Smooth muscle cell (in vitro differentiated cells): ENCODE data around the gene CPE. TPM values are rescaled to one million over a fixed set of nuclear protein-coding genes. Genes with fewer than 3 reads are reported as not detected.
"Not testable (repeated sequence)": the region's sequence is repeated elsewhere in the genome, so short reads cannot be mapped to it uniquely, and the experiment has no call there.

ENCODE experiments used
- DNase-seq: peaks from one replicate; lab custom pipeline; 2025; ENCODE audit not compliant: unreplicated experiment; lab: John Stamatoyannopoulos, UW
- H2AFZ ChIP-seq: fragments of 200-600 bp; sonication (generic); 2 replicates; pipeline ENCODE4 v1.6.0; 2016; ENCODE audit warnings: antibody characterized with exemption, low read depth, mild to moderate bottlenecking
- H3F3A ChIP-seq: fragments of 200-600 bp; sonication (generic); 2 replicates; pipeline ENCODE4 v1.6.0; 2017; ENCODE audit warnings: antibody characterized with exemption, low read depth
- H3K27ac ChIP-seq: fragments of 200-600 bp; sonication (generic); 2 replicates; pipeline ENCODE4 v1.5.1; 2016; ENCODE audit warnings: low read depth, mild to moderate bottlenecking
- H3K27me3 ChIP-seq: fragments of 200-600 bp; sonication (generic); 2 replicates; pipeline ENCODE4 v1.6.1; 2016; ENCODE audit warnings: low read depth, mild to moderate bottlenecking
- H3K36me3 ChIP-seq: fragments of 200-600 bp; sonication (generic); 2 replicates; pipeline ENCODE4 v1.5.1; 2016; ENCODE audit warnings: low read depth
- H3K4me1 ChIP-seq: fragments of 200-600 bp; sonication (generic); 2 replicates; pipeline ENCODE4 v1.5.1; 2016; ENCODE audit warnings: low read depth
- H3K4me2 ChIP-seq: fragments of 200-600 bp; sonication (generic); 2 replicates; pipeline ENCODE4 v1.6.0; 2016; ENCODE audit warnings: mild to moderate bottlenecking
- H3K4me3 ChIP-seq: fragments of 200-600 bp; sonication (generic); 2 replicates; pipeline ENCODE4 v1.5.1; 2016; ENCODE audit warnings: mild to moderate bottlenecking
- H3K79me2 ChIP-seq: fragments of 200-600 bp; sonication (generic); 2 replicates; pipeline ENCODE4 v1.6.0; 2016; ENCODE audit warnings: low read depth, mild to moderate bottlenecking
- H3K9ac ChIP-seq: fragments of 200-600 bp; sonication (generic); 2 replicates; pipeline ENCODE4 v1.6.0; 2016; ENCODE audit warnings: low read depth
- H3K9me3 ChIP-seq: fragments of 200-600 bp; sonication (generic); replicated peaks from 2 replicates; pipeline ENCODE4 v1.5.1; 2016; ENCODE audit warnings: low read depth
- H4K20me1 ChIP-seq: fragments of 200-600 bp; sonication (generic); 2 replicates; pipeline ENCODE4 v1.6.0; 2016; ENCODE audit warnings: low read depth
- CTCF ChIP-seq: fragments of 200-600 bp; sonication (generic); IDR thresholded peaks from 2 replicates; pipeline ENCODE4 v1.5.1; 2017; ENCODE audit warnings: borderline replicate concordance, mild to moderate bottlenecking, antibody characterized with exemption; ENCODE audit not compliant: insufficient read depth, poor library complexity, severe bottlenecking
- WGBS: methylation state at CpG from one replicate; pipeline ENCODE4 v1.1.7; 2016; ENCODE audit warnings: low lambda C conversion rate; 5-methylcytosine and 5-hydroxymethylcytosine counted together
- polyA plus RNA-seq: library from polyadenylated mRNA; unstranded; fragments of >200 nt; fragmentation: Nextera tagmentation; extraction: Ambion mirVana; gene quantifications from 2 replicates; pipeline ENCODE4 v1.2.1, GENCODE V29; 2016
- total RNA-seq: library from RNA; depleted of rRNA; stranded (reverse); fragments of >200 nt; gene quantifications from 2 replicates; pipeline ENCODE4 v1.2.3, GENCODE V29; 2014

Gene CPE
- total and polyA plus RNA-seq, 2 experiments from 2014 or later: 45.9 to 47.6 TPM

GRCh38 chr4:165336743-165337142 is 42.1 kb upstream of the CPE start:
- WGBS: 91% methylated on average over 6 of the region's 6 CpGs
- no peak for TF ChIP-seq CTCF
- no peak overlapping the region for H2AFZ ChIP-seq
- peaks cover 56% of the 10 kb centered on the region for H3K79me2 ChIP-seq
- no peak overlapping the region for H3K27ac ChIP-seq
- H3F3A ChIP-seq: peaks cover 24% of the 10 kb centered on the region
- H3K4me3 ChIP-seq: no peak overlapping the region
- H3K36me3 ChIP-seq: peaks cover 26% of the 10 kb centered on the region
- no peak for DNase-seq
- no peak overlapping the region for H3K4me2 ChIP-seq
- H3K27me3 ChIP-seq: no peaks in the 10 kb centered on the region
- H3K9me3 ChIP-seq: no peaks in the 10 kb centered on the region
- peaks cover 34% of the 10 kb centered on the region for H3K4me1 ChIP-seq
- H4K20me1 ChIP-seq: peaks cover 100% of the 10 kb centered on the region
- H3K9ac ChIP-seq: no peak overlapping the region

GRCh38 chr4:165342340-165342739 is 36.5 kb upstream of the CPE start:
- WGBS: 96% methylated on average over 5 of the region's 5 CpGs
- not testable (repeated sequence) for H3K4me3 ChIP-seq, DNase-seq, H3K9ac ChIP-seq, H3K27ac ChIP-seq, H3K79me2 ChIP-seq, H3K27me3 ChIP-seq, H2AFZ ChIP-seq, H3K4me1 ChIP-seq, H3K4me2 ChIP-seq, H3K9me3 ChIP-seq
- Histone ChIP-seq H4K20me1 (peaks cover 53% of the 10 kb centered on the region), H3F3A (peaks cover 21% of the 10 kb centered on the region), H3K36me3 (peaks cover 22% of the 10 kb centered on the region)

- WGBS: 89% methylated on average over 13 of the region's 13 CpGs
Observed at GRCh38 chr4:165343353-165344191, 35.2 kb upstream of the CPE start.

More at GRCh38 chr4:165343353-165344191, 35.2 kb upstream of the CPE start:
- DNase-seq: no peak
- Histone ChIP-seq H3K9ac (no peak overlapping the region), H3K4me1 (no peaks in the 10 kb centered on the region), H3K36me3 (peaks cover 22% of the 10 kb centered on the region), H3K27me3 (no peaks in the 10 kb centered on the region), H3K4me3 (no peak overlapping the region), H3K27ac (no peak overlapping the region), H4K20me1 (peaks cover 41% of the 10 kb centered on the region), H3K79me2 (peaks cover 5% of the 10 kb centered on the region), H3K4me2 (no peak overlapping the region), H2AFZ (no peak overlapping the region), H3F3A (peaks cover 21% of the 10 kb centered on the region), H3K9me3 (no peaks in the 10 kb centered on the region)
- no peak for TF ChIP-seq CTCF
